ENCODE measurements around the gene PPP1R7. TPM values are rescaled to one million over a fixed set of nuclear protein-coding genes. Genes with fewer than 3 reads are reported as not detected.

The PPP1R7 gene
- total RNA-seq, 6 donors from 2014 or later, result 38.8 to 76.1 (median 57.7) TPM

GRCh38 chr2:241158546-241158900 is 8.3 kb downstream of the PPP1R7 start:
- H3K36me3 ChIP-seq, result peaks cover 15 to 56% (median 42%) of the 10 kb centered on the region in 4 donors
- no peak for DNase-seq
- TF ChIP-seq EP300 (IDR thresholded peaks at IDR 0.05), result no peak
- TF ChIP-seq POLR2A (IDR thresholded peaks at IDR 0.05), result no peak
- TF ChIP-seq CTCF (IDR thresholded peaks at IDR 0.05), result no peak
- TF ChIP-seq POLR2AphosphoS5 (IDR thresholded peaks at IDR 0.05), result no peak
- ATAC-seq (ENCODE audit: low FRiP score in 2 of 2), result no peak
- no peak overlapping the region for H3K27ac ChIP-seq
- no peak overlapping the region for H3K4me3 ChIP-seq
- H3K9me3 ChIP-seq, result no peaks in the 10 kb centered on the region
- H3K4me1 ChIP-seq, result peaks cover 7 to 15% (median 11%) of the 10 kb centered on the region in 4 donors
- H3K27me3 ChIP-seq, result no peaks in the 10 kb centered on the region
- WGBS, 2 donors, result 92 to 96% methylated on average over 4 to 8 of the region's 8 CpGs

- Histone ChIP-seq H3K36me3 (peaks cover 16 to 60% (median 47%) of the 10 kb centered on the region in 4 donors), H3K9me3 (no peaks in the 10 kb centered on the region)
Measured at GRCh38 chr2:241159116-241159515, 8.8 kb downstream of the PPP1R7 start.

GRCh38 chr2:241160318-241160717 is 10.1 kb downstream of the PPP1R7 start:
- no peak for ATAC-seq (ENCODE audit: low FRiP score in 2 of 2)
- Histone ChIP-seq H3K4me3 (no peak overlapping the region), H3K4me1 (peaks cover 7 to 15% (median 11%) of the 10 kb centered on the region in 4 donors), H3K9me3 (no peaks in the 10 kb centered on the region), H3K36me3 (peaks cover 20 to 67% (median 53%) of the 10 kb centered on the region in 4 donors), H3K27ac (no peak overlapping the region), H3K27me3 (no peaks in the 10 kb centered on the region)
- WGBS, 2 donors, result 96% methylated on average over 7 of the region's 7 CpGs
- DNase-seq, result no peak
- TF ChIP-seq POLR2A (IDR thresholded peaks at IDR 0.05), result no peak
- no peak for TF ChIP-seq POLR2AphosphoS5 (IDR thresholded peaks at IDR 0.05)

More at GRCh38 chr2:241159116-241159515, 8.8 kb downstream of the PPP1R7 start:
- Histone ChIP-seq H3K4me1 (peaks cover 7 to 15% (median 11%) of the 10 kb centered on the region in 4 donors), H3K27ac (no peak overlapping the region), H3K4me3 (no peak overlapping the region), H3K27me3 (no peaks in the 10 kb centered on the region)
- DNase-seq (no peak), ATAC-seq (ENCODE audit: low FRiP score in 2 of 2) (no peak)
- TF ChIP-seq POLR2A (IDR thresholded peaks at IDR 0.05), result no peak
- no peak for TF ChIP-seq EP300 (IDR thresholded peaks at IDR 0.05)
- no peak for TF ChIP-seq CTCF (IDR thresholded peaks at IDR 0.05)
- 95 to 96% methylated on average over 5 of the region's 5 CpGs for WGBS, 2 donors

GRCh38 chr2:241161646-241162281 is 11.5 kb downstream of the PPP1R7 start:
- peak in 1 of 2 donors; percentile 54 for DNase-seq
- peak; percentile 72 to 78 for ATAC-seq (ENCODE audit: low FRiP score in 2 of 2)
- H3K4me1 ChIP-seq, result peaks cover 7 to 15% (median 11%) of the 10 kb centered on the region in 4 donors
- H3K4me3 ChIP-seq, result no peak overlapping the region
- no peaks in the 10 kb centered on the region for H3K9me3 ChIP-seq
- H3K27ac ChIP-seq, result peak overlapping the region in 3 of 4 donors; percentile 36 to 70 (median 68)
- TF ChIP-seq EP300 (IDR thresholded peaks at IDR 0.05) (no peak), CTCF (IDR thresholded peaks at IDR 0.05) (no peak), POLR2AphosphoS5 (IDR thresholded peaks at IDR 0.05) (peak; percentile 28 to 58), POLR2A (IDR thresholded peaks at IDR 0.05) (no peak)
- WGBS, 2 donors, result 45 to 58% methylated on average over 6 to 9 of the region's 9 CpGs
- H3K36me3 ChIP-seq, result peaks cover 28 to 79% (median 66%) of the 10 kb centered on the region in 4 donors
- H3K27me3 ChIP-seq, result no peaks in the 10 kb centered on the region

GRCh38 chr2:241163601-241164118 is 13.4 kb downstream of the PPP1R7 start:
- no peak for ATAC-seq (ENCODE audit: low FRiP score in 2 of 2)
- 78 to 81% methylated on average over 3 of the region's 3 CpGs for WGBS, 2 donors

More at GRCh38 chr2:241163601-241164118, 13.4 kb downstream of the PPP1R7 start:
- no peaks in the 10 kb centered on the region for H3K9me3 ChIP-seq
- no peak overlapping the region for H3K27ac ChIP-seq
- no peaks in the 10 kb centered on the region for H3K27me3 ChIP-seq
- H3K4me1 ChIP-seq, result peaks cover 7 to 14% (median 10%) of the 10 kb centered on the region in 4 donors
- TF ChIP-seq POLR2A (IDR thresholded peaks at IDR 0.05) (no peak), POLR2AphosphoS5 (IDR thresholded peaks at IDR 0.05) (no peak), EP300 (IDR thresholded peaks at IDR 0.05) (no peak), CTCF (IDR thresholded peaks at IDR 0.05) (no peak)
- peaks cover 25 to 81% (median 74%) of the 10 kb centered on the region in 4 donors for H3K36me3 ChIP-seq
- no peak overlapping the region for H3K4me3 ChIP-seq
- DNase-seq, result no peak
